CD4-positive, CD25-positive, alpha-beta regulatory T cell (primary cell): Measurements from ENCODE around the gene FNDC3A. TPM values are rescaled to one million over a fixed set of nuclear protein-coding genes. Genes with fewer than 3 reads are reported as not detected.
"Not testable (repeated sequence)": the region's sequence is repeated elsewhere in the genome, so short reads cannot be mapped to it uniquely, and the experiment has no call there.

Source experiments
- ATAC-seq, 2 donors: fragments of 150-1000 bp; cut with Tn5 transposase; one replicate each; pipeline ENCODE4 v1.10.0; 2021; ENCODE audit warnings: low read depth in 2 of 2, moderate number of reproducible peaks in 2 of 2, moderate library complexity in 1 of 2
- DNase-seq, 3 donors: peaks; one replicate each; pipeline versions ENCODE4 v3.0.0 to v3.0.0-alpha.2; 2012 to 2022; ENCODE audit warnings: mixed read lengths in 1 of 3
- H3K27ac ChIP-seq: one replicate; pipeline ENCODE4 v1.7.0; 2013; ENCODE audit warnings: mild to moderate bottlenecking, low read length; ENCODE audit not compliant: insufficient read depth, poor library complexity, severe bottlenecking
- H3K27me3 ChIP-seq: one replicate; pipeline ENCODE4 v1.7.0; 2013; ENCODE audit warnings: low read length; ENCODE audit not compliant: control insufficient read depth, insufficient read depth
- H3K36me3 ChIP-seq: one replicate; pipeline ENCODE4 v1.7.0; 2013; ENCODE audit warnings: mild to moderate bottlenecking, low read length, moderate library complexity; ENCODE audit not compliant: control insufficient read depth, insufficient read depth
- H3K4me1 ChIP-seq: 2 replicates; pipeline ENCODE4 v1.7.0; 2013; ENCODE audit warnings: mild to moderate bottlenecking, low read length; ENCODE audit not compliant: insufficient read depth, control insufficient read depth, poor library complexity, severe bottlenecking
- H3K4me3 ChIP-seq: one replicate; pipeline ENCODE4 v1.7.0; 2013; ENCODE audit warnings: low read depth, mild to moderate bottlenecking, low read length, moderate library complexity
- H3K9me3 ChIP-seq, 2 experiments: 1 replicate in 1 of 2; 2 replicates in 1 of 2; pipeline ENCODE4 v1.7.0; 2013; ENCODE audit warnings: low read length in 2 of 2, mild to moderate bottlenecking in 1 of 2, moderate library complexity in 1 of 2; ENCODE audit not compliant: control insufficient read depth in 2 of 2
- H3K27ac Mint-ChIP-seq, 3 donors: one replicate each; pipeline ENCODE4 v1.8.0; 2020 to 2022; ENCODE audit warnings: mild to moderate bottlenecking in 3 of 3, mixed read lengths in 3 of 3, moderate library complexity in 2 of 3
- H3K27me3 Mint-ChIP-seq: one replicate; pipeline ENCODE4 v1.8.0; 2022; ENCODE audit warnings: mild to moderate bottlenecking, mixed read lengths
- H3K36me3 Mint-ChIP-seq: one replicate; pipeline ENCODE4 v1.8.0; 2020; ENCODE audit warnings: mixed read lengths
- H3K4me1 Mint-ChIP-seq, 4 donors: one replicate each; pipeline ENCODE4 v1.8.0; 2020 to 2022; ENCODE audit warnings: mixed read lengths in 4 of 4, mild to moderate bottlenecking in 1 of 4
- H3K4me3 Mint-ChIP-seq, 4 donors: one replicate each; pipeline ENCODE4 v1.8.0; 2020 to 2022; ENCODE audit warnings: mild to moderate bottlenecking in 4 of 4, mixed read lengths in 4 of 4, moderate library complexity in 3 of 4
- H3K9me3 Mint-ChIP-seq, 7 donors: one replicate each; pipeline ENCODE4 v1.8.0; 2020 to 2022; ENCODE audit warnings: mixed read lengths in 7 of 7, mild to moderate bottlenecking in 3 of 7, moderate library complexity in 2 of 7
- polyA plus RNA-seq, 4 donors: library from polyadenylated mRNA; unstranded; fragments of 300-500 nt; fragmentation: Illumina TruSeq; gene quantifications; one replicate each; pipeline ENCODE4 v1.2.3, GENCODE V29; 2021
- total RNA-seq: library from RNA; stranded (reverse); gene quantifications from one replicate; pipeline ENCODE4 v1.2.3, GENCODE V29; 2022

Gene FNDC3A
- total and polyA plus RNA-seq, 5 donors from 2014 or later = 9.7 to 41.1 (median 10.6) TPM

DNA sequence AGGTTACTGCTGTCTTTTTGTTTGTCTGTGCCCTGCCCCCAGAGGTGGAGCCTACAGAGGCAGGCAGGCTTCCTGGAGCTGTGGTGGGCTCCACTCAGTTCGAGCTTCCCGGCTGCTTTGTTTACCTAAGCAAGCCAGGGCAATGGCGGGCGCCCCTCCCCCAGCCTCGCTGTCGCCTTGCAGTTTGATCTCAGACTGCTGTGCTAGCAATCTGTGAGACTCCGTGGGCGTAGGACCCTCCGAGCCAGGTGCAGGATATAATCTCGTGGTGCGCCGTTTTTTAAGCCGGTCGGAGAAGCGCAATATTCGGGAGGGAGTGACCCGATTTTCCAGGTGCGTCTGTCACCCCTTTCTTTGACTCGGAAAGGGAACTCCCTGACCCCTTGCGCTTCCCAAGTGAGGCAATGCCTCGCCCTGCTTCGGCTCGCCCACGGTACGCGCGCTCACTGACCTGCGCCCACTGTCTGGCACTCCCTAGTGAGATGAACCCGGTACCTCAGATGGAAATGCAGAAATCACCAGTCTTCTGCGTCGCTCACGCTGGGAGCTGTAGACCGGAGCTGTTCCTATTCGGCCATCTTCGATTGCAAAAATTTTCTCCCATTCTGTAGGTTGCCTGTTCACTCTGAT lies 182.4 kb downstream of the FNDC3A start:
- not testable (repeated sequence) for ATAC-seq, H3K9me3 Mint-ChIP-seq, H3K4me3 ChIP-seq, H3K4me3 Mint-ChIP-seq, H3K27ac Mint-ChIP-seq, H3K27ac ChIP-seq, H3K36me3 ChIP-seq, H3K9me3 ChIP-seq, H3K27me3 ChIP-seq, H3K4me1 ChIP-seq, DNase-seq, H3K27me3 Mint-ChIP-seq
- H3K4me1 Mint-ChIP-seq = peaks cover 0 to 26% (median 13%) of the 10 kb centered on the region in 4 donors
- H3K36me3 Mint-ChIP-seq = peaks cover 41% of the 10 kb centered on the region

DNA sequence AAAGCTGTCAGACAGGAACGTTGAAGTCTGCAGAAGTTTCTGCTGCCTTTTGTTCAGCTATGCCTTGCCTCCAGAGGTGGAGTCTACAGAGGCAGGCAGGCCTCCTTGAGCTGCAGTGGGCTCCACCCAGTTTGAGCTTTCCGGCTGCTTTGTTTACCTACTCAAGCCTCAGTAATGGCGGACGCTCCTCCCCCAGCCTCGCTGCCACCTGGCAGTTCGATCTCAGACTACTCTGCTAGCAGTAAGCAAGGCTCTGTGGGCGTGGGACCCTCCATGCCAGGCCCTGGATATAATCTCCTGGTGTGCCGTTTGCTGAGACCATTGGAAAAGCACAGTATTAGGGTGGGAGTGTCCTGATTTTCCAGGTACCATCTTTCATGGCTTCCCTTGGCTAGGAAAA lies 187.4 kb downstream of the FNDC3A start:
- H3K36me3 Mint-ChIP-seq = peaks cover 68% of the 10 kb centered on the region
- ATAC-seq, DNase-seq, H3K4me3 Mint-ChIP-seq, H3K4me1 ChIP-seq, H3K4me3 ChIP-seq, H3K27ac ChIP-seq, H3K27ac Mint-ChIP-seq, H3K27me3 Mint-ChIP-seq, H3K27me3 ChIP-seq: not testable (repeated sequence)
- Histone ChIP-seq H3K36me3 (peaks cover 47% of the 10 kb centered on the region), H3K9me3 (peaks cover 11 to 20% of the 10 kb centered on the region in 2 experiments)
- H3K4me1 Mint-ChIP-seq = peaks cover 10 to 34% (median 18%) of the 10 kb centered on the region in 4 donors
- peaks cover 0 to 19% (median 12%) of the 10 kb centered on the region in 7 donors for H3K9me3 Mint-ChIP-seq

DNA sequence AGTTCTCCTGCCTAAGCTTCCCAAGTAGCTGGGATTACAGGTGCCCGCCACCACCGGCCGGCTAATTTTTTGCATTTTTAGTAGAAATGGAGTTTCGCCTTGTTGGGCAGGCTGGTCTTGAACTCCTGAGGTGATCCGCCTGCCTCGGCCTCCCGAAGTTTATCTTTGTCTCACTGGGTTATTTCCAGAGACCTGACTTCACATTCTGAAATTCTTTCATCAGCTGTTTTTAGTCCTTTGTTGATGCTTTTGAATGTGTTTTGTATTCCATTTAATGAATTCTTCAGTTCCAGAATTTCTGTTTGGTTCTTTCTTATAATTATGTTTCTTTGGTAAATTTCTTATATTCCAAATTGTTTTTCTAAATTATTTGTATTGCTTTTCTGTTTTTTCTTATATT lies 189.0 kb downstream of the FNDC3A start:
- Histone ChIP-seq H3K9me3 (peaks cover 11 to 20% of the 10 kb centered on the region in 2 experiments), H3K4me1 (no peaks in the 10 kb centered on the region), H3K27me3 (no peaks in the 10 kb centered on the region), H3K27ac (no peak overlapping the region), H3K36me3 (peaks cover 56% of the 10 kb centered on the region), H3K4me3 (no peak overlapping the region)
- Mint-ChIP-seq H3K9me3 (peaks cover 0 to 19% (median 10%) of the 10 kb centered on the region in 7 donors), H3K4me1 (peaks cover 5 to 24% (median 13%) of the 10 kb centered on the region in 4 donors), H3K27me3 (no peaks in the 10 kb centered on the region), H3K36me3 (peaks cover 52% of the 10 kb centered on the region), H3K27ac (no peak overlapping the region), H3K4me3 (no peak overlapping the region)
- no peak for ATAC-seq
- DNase-seq = no peak

DNA sequence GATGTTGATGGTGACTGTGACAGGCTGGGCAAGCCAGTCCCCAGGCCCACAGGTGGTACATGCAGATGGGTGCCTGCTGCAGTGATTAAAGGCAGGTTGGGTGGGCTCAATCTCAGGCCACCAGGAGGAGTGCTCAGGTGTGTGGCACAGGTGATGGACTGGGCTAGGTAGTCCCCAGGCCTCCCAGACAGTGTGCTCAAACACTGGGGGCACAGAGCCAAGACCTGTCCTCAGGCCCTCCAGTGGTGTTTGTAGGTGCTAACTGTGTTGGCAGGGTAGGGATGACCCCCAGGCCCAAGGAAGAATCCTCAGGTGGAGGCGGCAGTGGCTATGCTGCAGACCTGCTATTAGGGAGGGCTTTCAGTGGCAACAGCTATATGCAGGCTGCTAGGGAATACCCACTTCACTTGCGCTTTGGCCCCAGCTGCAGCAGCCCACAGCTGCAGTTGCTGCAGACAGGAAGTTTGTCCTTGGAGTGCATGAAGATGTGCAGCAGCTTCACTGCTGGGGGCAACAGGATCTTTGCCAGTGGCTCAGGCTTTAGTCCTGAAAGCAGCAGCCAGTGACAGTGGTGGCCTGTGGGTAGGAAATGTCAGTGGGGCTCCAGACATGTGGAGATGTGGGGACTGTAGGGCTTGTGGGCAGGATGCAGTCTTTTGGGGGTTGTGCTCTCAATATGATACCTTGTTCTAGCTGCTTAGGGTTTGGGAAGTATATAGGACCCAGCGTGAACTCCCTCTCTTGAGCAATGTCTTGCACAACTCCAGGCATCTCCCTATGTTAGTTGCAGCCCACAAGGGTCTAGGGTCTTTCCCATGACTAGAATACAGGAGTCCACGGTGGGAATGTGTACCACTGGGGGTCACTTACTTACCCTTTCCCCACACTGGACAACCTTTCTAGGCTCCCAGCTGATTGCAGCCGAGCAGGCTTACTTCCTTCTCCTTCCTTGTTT lies 190.4 kb downstream of the FNDC3A start:
- Mint-ChIP-seq H3K27ac (peak overlapping the region in 1 of 3 donors; percentile 52), H3K9me3 (peaks cover 0 to 19% (median 10%) of the 10 kb centered on the region in 7 donors), H3K4me1 (peaks cover 4 to 26% (median 13%) of the 10 kb centered on the region in 4 donors), H3K4me3 (peak overlapping the region in 1 of 4 donors; percentile 42), H3K27me3 (no peaks in the 10 kb centered on the region), H3K36me3 (peaks cover 48% of the 10 kb centered on the region)
- Histone ChIP-seq H3K27ac (no peak overlapping the region), H3K36me3 (peaks cover 62% of the 10 kb centered on the region), H3K27me3 (no peaks in the 10 kb centered on the region), H3K4me1 (no peaks in the 10 kb centered on the region), H3K4me3 (no peak overlapping the region), H3K9me3 (peaks cover 11 to 20% of the 10 kb centered on the region in 2 experiments)
- ATAC-seq (no peak), DNase-seq (no peak)

DNA sequence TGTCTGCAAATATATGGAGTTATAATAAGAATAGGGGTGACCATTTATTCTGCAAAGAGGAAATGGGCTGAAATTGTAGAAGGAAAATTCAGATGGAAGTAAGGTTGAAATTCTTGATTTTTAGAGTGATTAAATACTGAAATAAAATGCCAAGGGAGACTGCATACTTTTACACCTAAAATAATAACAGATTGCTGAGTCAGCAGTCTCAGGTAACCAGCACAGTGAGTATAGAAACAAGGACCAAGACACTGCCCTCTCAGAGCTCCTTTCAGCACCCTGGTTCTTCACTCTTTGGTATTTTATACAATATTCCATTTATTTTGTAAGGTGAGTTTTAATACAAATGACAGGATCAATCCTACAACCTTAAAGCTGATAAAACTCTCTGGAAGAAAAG lies 195.6 kb downstream of the FNDC3A start:
- Mint-ChIP-seq H3K9me3 (no peaks in the 10 kb centered on the region), H3K36me3 (peaks cover 37% of the 10 kb centered on the region)
- ATAC-seq = no peak

DNA sequence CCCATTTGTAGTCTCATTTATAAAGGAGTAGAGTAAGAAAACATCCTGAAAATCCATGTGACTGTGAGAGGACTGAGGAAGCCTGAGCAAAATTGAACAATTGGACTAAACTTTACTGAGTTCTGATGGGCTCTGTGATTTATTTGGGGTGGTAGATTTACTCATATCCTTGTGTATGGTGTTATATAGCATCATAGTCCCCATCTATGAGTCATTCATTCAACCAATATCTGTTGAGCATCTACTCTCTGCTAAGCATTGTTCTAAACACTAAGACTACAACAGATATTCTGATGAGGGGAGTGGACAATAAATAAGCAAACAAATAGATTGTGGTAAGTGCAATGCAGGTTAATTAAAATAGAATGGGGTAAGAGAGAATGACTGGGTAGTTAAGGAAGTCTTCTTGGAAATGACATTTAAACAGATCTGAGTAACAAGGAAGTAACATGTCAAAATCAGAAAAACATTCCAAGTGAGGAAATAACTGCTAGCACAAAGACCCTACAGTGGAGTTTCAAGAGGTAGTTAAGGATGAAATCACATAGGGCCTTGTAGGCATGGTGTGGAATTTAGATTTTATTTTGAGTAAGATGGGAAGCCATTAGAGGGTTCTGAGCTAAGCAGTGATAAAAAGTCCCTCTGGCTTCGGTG lies 208.1 kb downstream of the FNDC3A start:
- no peaks in the 10 kb centered on the region for H3K27me3 ChIP-seq
- Mint-ChIP-seq H3K27ac (no peak overlapping the region), H3K27me3 (no peaks in the 10 kb centered on the region), H3K4me1 (peaks cover 6 to 9% (median 6%) of the 10 kb centered on the region in 4 donors), H3K36me3 (peaks cover 44% of the 10 kb centered on the region), H3K4me3 (no peak overlapping the region), H3K9me3 (no peaks in the 10 kb centered on the region)
- no peak for ATAC-seq
- H3K9me3 ChIP-seq = no peaks in the 10 kb centered on the region
- H3K36me3 ChIP-seq = peaks cover 78% of the 10 kb centered on the region
- no peak overlapping the region for H3K4me3 ChIP-seq
- DNase-seq = peak in 1 of 3 donors; percentile 17
- no peak overlapping the region for H3K27ac ChIP-seq
- no peaks in the 10 kb centered on the region for H3K4me1 ChIP-seq

More for the DNA sequence above, 195.6 kb downstream of the FNDC3A start:
- Histone ChIP-seq H3K36me3 (peaks cover 67% of the 10 kb centered on the region), H3K4me1 (no peaks in the 10 kb centered on the region), H3K27me3 (no peaks in the 10 kb centered on the region), H3K4me3 (no peak overlapping the region), H3K9me3 (no peaks in the 10 kb centered on the region), H3K27ac (no peak overlapping the region)
- Mint-ChIP-seq H3K27me3 (no peaks in the 10 kb centered on the region), H3K27ac (no peak overlapping the region), H3K4me1 (peaks cover 0 to 24% (median 2%) of the 10 kb centered on the region in 4 donors), H3K4me3 (no peak overlapping the region)
- no peak for DNase-seq

DNA sequence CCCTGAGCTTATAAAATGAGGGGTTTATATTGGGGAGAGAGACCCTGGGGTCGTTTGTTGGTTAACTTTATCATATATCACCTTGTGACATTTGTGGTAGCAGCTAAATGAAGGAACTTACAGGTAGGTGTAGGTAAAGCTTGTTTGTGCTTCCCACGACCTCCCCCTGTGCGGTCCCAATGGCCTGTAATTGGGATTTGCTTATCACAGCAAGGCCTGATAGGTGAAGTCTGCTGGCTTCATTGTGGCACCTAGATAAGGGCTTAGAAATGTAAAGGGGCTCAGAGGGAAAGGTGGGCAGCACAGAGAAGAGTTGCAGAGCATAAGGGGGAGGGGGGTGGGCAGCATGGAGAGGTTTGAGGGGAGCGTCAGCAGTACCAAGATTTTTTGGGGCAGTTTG lies 208.9 kb downstream of the FNDC3A start:
- Histone ChIP-seq H3K4me3 (no peak overlapping the region), H3K27ac (no peak overlapping the region), H3K27me3 (no peaks in the 10 kb centered on the region), H3K9me3 (no peaks in the 10 kb centered on the region), H3K4me1 (no peaks in the 10 kb centered on the region), H3K36me3 (peaks cover 74% of the 10 kb centered on the region)
- H3K27me3 Mint-ChIP-seq = no peaks in the 10 kb centered on the region
- H3K4me3 Mint-ChIP-seq = no peak overlapping the region
- H3K4me1 Mint-ChIP-seq = peaks cover 6 to 7% (median 6%) of the 10 kb centered on the region in 4 donors
- ATAC-seq (no peak), DNase-seq (no peak)
- H3K9me3 Mint-ChIP-seq = no peaks in the 10 kb centered on the region
- H3K27ac Mint-ChIP-seq = no peak overlapping the region
- H3K36me3 Mint-ChIP-seq = peaks cover 39% of the 10 kb centered on the region
